Measurements from ENCODE around the gene SEC61B.

GRCh38 chr9:99178912-99179872, 42.9 kb upstream of the SEC61B start:
- TF ChIP-seq POLR2A (IDR thresholded peaks at IDR 0.05) = no peak
- TF ChIP-seq CTCF (IDR thresholded peaks at IDR 0.05) = no peak

Measured in uterus (tissue), 2 donors.